Neural cell (in vitro differentiated cells): ENCODE measurements around the gene FILIP1L.

ENCODE experiments used
- CTCF ChIP-seq: fragments of 450-650 bp; IDR thresholded peaks from 2 replicates; pipeline ENCODE4 v1.5.1; 2014; ENCODE audit warnings: antibody characterized with exemption, mild to moderate bottlenecking, moderate library complexity; ENCODE audit not compliant: poor library complexity, severe bottlenecking
- EZH2 ChIP-seq: fragments of 200-600, 300-800 bp; shearing (Covaris generic), sonication (generic); IDR thresholded peaks from 2 replicates; pipeline ENCODE4 v1.6.1; 2014; ENCODE audit warnings: antibody characterized with exemption, low read length, borderline replicate concordance, mild to moderate bottlenecking; ENCODE audit not compliant: insufficient read depth, poor library complexity, severe bottlenecking
- MXI1 ChIP-seq: fragments of 450-650 bp; conservative IDR thresholded peaks from 2 replicates; pipeline ENCODE4 v1.6.1; 2014; ENCODE audit warnings: antibody characterized with exemption, mild to moderate bottlenecking; ENCODE audit not compliant: poor library complexity, severe bottlenecking
- REST ChIP-seq: IDR thresholded peaks from 2 replicates; pipeline ENCODE4 v1.6.1; 2012; ENCODE audit warnings: borderline replicate concordance

- TF ChIP-seq REST (no peak), CTCF (no peak), MXI1 (no peak), EZH2 (no peak)
Observed at GRCh38 chr3:99953596-99953995, 160.7 kb downstream of the FILIP1L start.
